Fibroblast of peridontal ligament (primary cell): Measurements from ENCODE around the gene PBXIP1.

Experiments used
- DNase-seq: peaks from one replicate; pipeline ENCODE4 v3.0.0-alpha.2; 2010; ENCODE audit errors: extremely low read depth

Gene PBXIP1

GRCh38 chr1:154955718-154956543, at the start of gene PBXIP1:
Gene PBXIP1 (minus strand): TSS chr1:154956099. CDS start chr1:154953721, 2,378 bp downstream.
- peak; percentile 93 for DNase-seq

GRCh38 chr1:155005076-155006011, 49.4 kb upstream of the PBXIP1 start:
- peak; percentile 35 for DNase-seq

GRCh38 chr1:155004352-155005075, 48.6 kb upstream of the PBXIP1 start:
- DNase-seq: peak; percentile 10

GRCh38 chr1:155003766-155004351, 48.0 kb upstream of the PBXIP1 start:
- DNase-seq: peak; percentile 25

- peak; percentile 5 for DNase-seq
Observed at GRCh38 chr1:155003227-155003765, 47.4 kb upstream of the PBXIP1 start.

- DNase-seq: peak; percentile 25
Observed at GRCh38 chr1:155002464-155003226, 46.7 kb upstream of the PBXIP1 start, which contains the start of gene ZBTB7B. Gene ZBTB7B (plus strand): TSS chr1:155002802. CDS start chr1:155014661, 11,859 bp downstream.

- peak; percentile 97 for DNase-seq
Observed at GRCh38 chr1:155001675-155002463, 46.0 kb upstream of the PBXIP1 start.

GRCh38 chr1:155001425-155001674, 45.5 kb upstream of the PBXIP1 start:
- peak; percentile 28 for DNase-seq

GRCh38 chr1:155000726-155001424, 45.0 kb upstream of the PBXIP1 start:
- DNase-seq: peak; percentile 82

- DNase-seq: no peak
Observed at GRCh38 chr1:155000411-155000725, 44.5 kb upstream of the PBXIP1 start.

GRCh38 chr1:154999571-155000410, 43.9 kb upstream of the PBXIP1 start:
- DNase-seq: peak; percentile 5

- peak; percentile 71 for DNase-seq
Observed at GRCh38 chr1:154998818-154999570, 43.1 kb upstream of the PBXIP1 start.

GRCh38 chr1:154998201-154998780, 42.4 kb upstream of the PBXIP1 start:
- no peak for DNase-seq

GRCh38 chr1:154996966-154997701, 41.2 kb upstream of the PBXIP1 start:
- DNase-seq: no peak

- peak; percentile 86 for DNase-seq
Observed at GRCh38 chr1:154995301-154995983, 39.5 kb upstream of the PBXIP1 start.

- no peak for DNase-seq
Observed at GRCh38 chr1:154994591-154994990, 38.7 kb upstream of the PBXIP1 start.
